Astrocyte of the hippocampus (primary cell): ENCODE measurements around the gene AMER1.

Source experiments
- DNase-seq: peaks from one replicate; pipeline ENCODE4 v3.0.0; 2011; ENCODE audit warnings: low read depth, low spot score

The AMER1 gene

DNA sequence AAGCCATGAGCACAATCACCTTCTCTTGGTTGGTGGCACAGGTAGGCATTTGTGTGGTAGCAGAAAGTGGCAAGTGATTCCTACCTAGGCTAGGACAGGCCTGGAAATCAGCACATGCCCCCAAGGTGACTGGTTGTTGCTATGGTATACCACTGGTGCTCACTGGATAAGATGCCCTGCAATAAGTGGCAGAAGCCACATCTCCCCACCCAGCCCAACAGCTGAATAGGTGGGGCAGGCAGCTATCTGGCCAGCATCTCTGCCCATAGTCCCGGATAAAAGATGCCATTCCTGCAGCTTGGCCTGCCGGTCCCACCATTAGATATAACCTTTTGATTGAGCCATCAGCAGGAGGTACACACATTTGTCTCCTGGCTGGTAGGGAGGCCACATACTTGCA lies 21.1 kb downstream of the AMER1 start:
- no peak for DNase-seq

DNA sequence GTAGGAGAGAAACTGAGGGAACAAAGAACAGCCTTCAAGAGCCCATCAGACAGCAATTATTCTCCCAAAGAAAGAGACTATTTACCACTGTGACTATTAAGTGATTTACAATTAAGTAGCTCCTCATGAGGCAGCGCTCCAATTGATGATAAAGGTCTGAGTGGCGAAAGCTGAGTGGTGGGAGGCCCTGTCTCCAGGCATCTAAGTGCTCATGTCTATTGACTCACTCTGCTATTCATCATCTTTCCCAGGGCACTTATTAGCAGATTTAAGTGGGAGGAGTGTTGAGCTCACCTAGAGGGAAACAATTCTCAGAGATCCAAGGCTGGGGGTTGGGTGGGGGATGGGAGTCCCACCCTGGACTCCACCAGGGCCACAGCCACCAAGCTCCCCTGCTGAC lies 23.3 kb downstream of the AMER1 start:
- DNase-seq, result no peak

DNA sequence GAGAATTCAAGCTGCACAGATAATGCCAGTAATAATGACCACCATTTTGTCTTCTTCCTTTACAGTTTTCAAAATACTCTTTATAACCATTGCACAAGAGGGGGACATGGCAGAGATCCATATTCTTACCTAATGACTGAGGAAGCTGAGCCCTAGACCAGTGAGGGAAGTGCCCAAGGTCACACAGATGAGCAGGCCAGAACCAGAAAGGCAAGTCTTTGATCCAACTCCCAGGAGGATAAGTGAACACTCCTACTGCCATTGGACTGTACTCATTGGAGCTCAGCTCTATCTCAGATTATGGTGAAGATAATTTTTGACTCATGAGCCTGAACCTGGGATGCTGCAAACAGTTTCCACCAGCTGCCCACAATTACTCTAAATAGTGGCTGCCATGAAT lies 28.6 kb downstream of the AMER1 start:
- DNase-seq, result no peak

DNA sequence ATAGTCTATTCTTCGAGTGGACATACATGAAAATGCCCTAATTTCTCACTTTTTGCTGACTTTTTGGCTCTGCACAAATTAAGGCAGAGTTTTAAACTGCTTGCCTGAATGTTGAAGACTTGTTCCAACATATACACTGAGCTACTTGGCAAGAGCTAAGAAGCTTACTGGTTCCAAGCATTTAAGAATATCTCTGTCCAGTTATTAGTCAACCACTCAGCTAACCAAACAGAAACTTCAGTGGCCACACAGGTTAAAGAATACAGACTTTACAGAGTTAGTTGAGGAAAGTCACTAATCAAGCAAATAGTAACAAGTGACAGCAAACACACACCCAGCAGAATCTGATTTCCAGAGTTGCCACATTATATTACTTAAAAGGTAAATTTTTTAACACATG lies 35.5 kb downstream of the AMER1 start:
- DNase-seq, result no peak

DNA sequence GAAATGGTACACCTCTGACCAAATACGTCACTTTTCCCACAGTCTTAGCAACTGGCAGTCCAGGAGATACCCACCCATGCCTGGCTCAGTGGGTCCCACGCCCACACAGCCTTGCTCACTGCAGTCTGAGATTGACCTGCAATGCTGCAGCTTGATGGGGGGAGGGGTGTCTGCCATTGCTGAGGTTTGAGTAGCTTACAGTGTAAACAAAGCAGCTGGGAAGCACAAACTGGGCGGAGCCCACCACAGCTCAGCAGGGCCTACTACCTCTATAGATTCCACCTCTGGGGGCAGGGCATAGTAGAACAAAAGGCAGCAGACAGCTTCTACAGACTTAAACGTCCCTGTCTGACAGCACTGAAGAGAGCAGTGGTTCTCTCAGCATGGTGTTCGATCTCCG lies 52.7 kb downstream of the AMER1 start:
- DNase-seq, result no peak

DNA sequence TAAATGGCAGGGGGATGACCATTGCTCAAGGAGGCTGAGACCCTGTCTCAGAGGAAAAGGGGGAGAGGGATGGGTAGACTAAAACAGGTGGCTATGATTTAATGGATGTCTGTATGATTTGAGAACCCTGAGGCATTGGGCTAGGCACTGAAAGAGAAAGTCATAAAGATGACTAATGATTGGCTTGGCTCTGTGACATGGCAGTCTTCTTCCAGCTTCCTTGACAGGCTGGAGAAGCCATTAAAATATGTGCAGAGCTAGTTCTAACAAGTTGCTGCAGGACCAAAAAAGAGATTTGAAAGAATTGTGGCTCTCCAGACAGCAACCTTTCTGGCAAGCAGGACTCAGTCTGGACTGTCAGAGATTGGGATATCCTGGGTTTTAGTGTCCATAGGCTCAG lies 53.6 kb downstream of the AMER1 start:
- DNase-seq, result no peak

DNA sequence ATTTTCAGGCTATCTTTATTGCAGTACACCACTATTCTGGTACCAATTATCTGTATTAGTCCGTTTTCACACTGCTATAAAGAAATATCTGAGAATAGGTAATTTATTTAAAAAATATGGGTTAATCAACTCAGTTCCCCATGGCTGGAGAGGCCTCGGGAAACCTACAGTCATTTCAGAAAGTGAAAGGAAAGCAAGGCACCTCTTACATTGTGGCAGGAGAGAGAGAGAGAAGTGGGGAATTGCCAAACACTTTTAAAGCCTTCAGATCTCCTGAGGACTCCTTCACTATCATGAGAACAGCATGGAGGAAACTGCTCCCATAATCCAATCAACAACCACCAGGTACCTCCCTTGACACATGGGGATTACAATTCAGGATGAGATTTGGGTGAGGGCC lies 54.7 kb downstream of the AMER1 start:
- no peak for DNase-seq
